Fibroblast of skin of back (primary cell): ENCODE results near the gene CAMKV. TPM values are rescaled to one million over a fixed set of nuclear protein-coding genes. Genes with fewer than 3 reads are reported as not detected.
"Not testable (repeated sequence)": the region's sequence is repeated elsewhere in the genome, so short reads cannot be mapped to it uniquely, and the experiment has no call there.

ENCODE experiments used
- DNase-seq: peaks from one replicate; pipeline ENCODE4 v3.0.0-alpha.2; 2013
- polyA plus RNA-seq, 2 experiments: library from polyadenylated mRNA; unstranded; fragments of 120-200 nt; gene quantifications; one replicate each; pipeline ENCODE4 v1.2.1, GENCODE V29; 2013; ENCODE audit not compliant: insufficient read length in 2 of 2

Gene CAMKV
- polyA plus RNA-seq (2013, experiment 1 of 2; ENCODE audit: insufficient read length): not detected
- not detected for polyA plus RNA-seq (2013, experiment 2 of 2; ENCODE audit: insufficient read length)

GRCh38 chr3:49869525-49870126 lies at the start of gene CAMKV:
CAMKV (minus strand) TSS chr3:49869906; CDS start chr3:49862388, 7,518 bp downstream.
- DNase-seq: no peak

GRCh38 chr3:49917806-49918590 lies 48.3 kb upstream of the CAMKV start:
- not testable (repeated sequence) for DNase-seq

GRCh38 chr3:49916686-49917085 lies 47.0 kb upstream of the CAMKV start:
- DNase-seq: peak; percentile 11

GRCh38 chr3:49914906-49915305 lies 45.2 kb upstream of the CAMKV start:
- no peak for DNase-seq

GRCh38 chr3:49912881-49913281 lies 43.2 kb upstream of the CAMKV start:
- no peak for DNase-seq

GRCh38 chr3:49911611-49912010 lies 41.9 kb upstream of the CAMKV start:
- DNase-seq: no peak

GRCh38 chr3:49911124-49911420 lies 41.4 kb upstream of the CAMKV start:
- no peak for DNase-seq

- DNase-seq: no peak
These were observed 40.9 kb upstream of the CAMKV start for GRCh38 chr3:49910409-49911123.

GRCh38 chr3:49908373-49909199 lies 38.9 kb upstream of the CAMKV start:
- DNase-seq: no peak

GRCh38 chr3:49906073-49906743 lies 36.5 kb upstream of the CAMKV start:
- peak; percentile 41 for DNase-seq

- DNase-seq: not testable (repeated sequence)
These were observed 34.7 kb upstream of the CAMKV start for GRCh38 chr3:49904448-49904847.

- DNase-seq: peak; percentile 22
These were observed 34.0 kb upstream of the CAMKV start, which contains the start of gene MST1R for GRCh38 chr3:49903451-49904424. MST1R (minus strand) TSS chr3:49903873; CDS start chr3:49903609, 264 bp downstream.

GRCh38 chr3:49902511-49903345 lies 33.0 kb upstream of the CAMKV start:
- no peak for DNase-seq

- DNase-seq: no peak
These were observed 31.9 kb upstream of the CAMKV start for GRCh38 chr3:49901366-49902339.

GRCh38 chr3:49900491-49901153 lies 30.9 kb upstream of the CAMKV start:
- DNase-seq: peak; percentile 23

- DNase-seq: peak; percentile 7
These were observed 30.1 kb upstream of the CAMKV start for GRCh38 chr3:49899815-49900214.

- no peak for DNase-seq
These were observed 29.3 kb upstream of the CAMKV start for GRCh38 chr3:49898991-49899390.

GRCh38 chr3:49896345-49896744 lies 26.6 kb upstream of the CAMKV start:
- DNase-seq: no peak
